Kidney epithelial cell (primary cell): ENCODE results near the gene SLC28A1. TPM values are rescaled to one million over a fixed set of nuclear protein-coding genes. Genes with fewer than 3 reads are reported as not detected.

Experiments
- DNase-seq: peaks from one replicate; pipeline ENCODE4 v3.0.0-alpha.2; 2010; ENCODE audit warnings: low read depth
- H3K27me3 ChIP-seq: 2 replicates; pipeline ENCODE4 v1.6.0; 2011; ENCODE audit warnings: low read length; ENCODE audit not compliant: control insufficient read depth, insufficient read depth
- H3K36me3 ChIP-seq: 2 replicates; pipeline ENCODE4 v1.5.1; 2011; ENCODE audit warnings: low read length; ENCODE audit not compliant: control insufficient read depth, insufficient read depth
- H3K4me3 ChIP-seq: 2 replicates; pipeline ENCODE4 v1.5.1; 2011; ENCODE audit warnings: low read depth, mild to moderate bottlenecking, control low read depth, low read length
- CTCF ChIP-seq: IDR thresholded peaks from 2 replicates; pipeline ENCODE4 v1.5.1; 2011; ENCODE audit warnings: mild to moderate bottlenecking, moderate library complexity, low read length, control low read depth, inconsistent platforms; ENCODE audit not compliant: insufficient read depth, poor library complexity, severe bottlenecking
- total RNA-seq: library from RNA; depleted of rRNA; stranded (reverse); fragments of >200 nt; gene quantifications from 2 replicates; pipeline ENCODE4 v1.2.3, GENCODE V29; 2015

Gene SLC28A1
- 0.17 and 0.82 TPM in 2 replicates for total RNA-seq

GRCh38 chr15:84883916-84884781, at the start of gene SLC28A1:
Gene SLC28A1 (plus strand): TSS chr15:84884662. CDS start chr15:84887761, 3,099 bp downstream.
- no peak for DNase-seq
- no peaks in the 10 kb centered on the region for H3K36me3 ChIP-seq
- no peak within 1 kb of the TSS for H3K4me3 ChIP-seq
- no peak for TF ChIP-seq CTCF
- H3K27me3 ChIP-seq, result peaks cover 3% of the 10 kb centered on the region

DNA sequence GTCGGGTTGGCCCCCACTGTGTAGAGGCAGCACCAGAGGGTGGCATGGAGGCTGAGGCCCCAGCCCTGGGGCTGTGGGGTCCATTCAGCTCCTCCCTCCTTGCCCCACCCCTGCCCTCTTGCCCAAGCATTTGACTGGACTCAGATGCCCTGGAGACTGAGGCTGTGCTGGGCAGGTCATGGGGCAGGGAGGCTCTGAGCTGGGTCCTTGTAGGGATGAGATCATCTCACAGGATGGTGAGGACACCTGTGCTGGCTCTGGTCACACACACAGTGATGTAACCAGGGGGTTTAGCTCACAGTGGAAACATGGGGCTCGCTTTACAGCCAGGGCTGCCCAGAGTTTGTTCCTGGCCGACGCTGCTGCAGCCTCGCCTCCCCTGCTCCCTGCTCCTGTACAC, 49.5 kb upstream of the SLC28A1 start:
- Histone ChIP-seq H3K4me3 (no peak overlapping the region), H3K27me3 (no peaks in the 10 kb centered on the region), H3K36me3 (no peaks in the 10 kb centered on the region)
- no peak for DNase-seq
- TF ChIP-seq CTCF, result no peak

- H3K36me3 ChIP-seq, result no peaks in the 10 kb centered on the region
- no peaks in the 10 kb centered on the region for H3K27me3 ChIP-seq
- no peak for TF ChIP-seq CTCF
- DNase-seq, result no peak
- H3K4me3 ChIP-seq, result no peak overlapping the region
These were observed 48.7 kb upstream of the SLC28A1 start for GRCh38 chr15:84835661-84836337.

DNA sequence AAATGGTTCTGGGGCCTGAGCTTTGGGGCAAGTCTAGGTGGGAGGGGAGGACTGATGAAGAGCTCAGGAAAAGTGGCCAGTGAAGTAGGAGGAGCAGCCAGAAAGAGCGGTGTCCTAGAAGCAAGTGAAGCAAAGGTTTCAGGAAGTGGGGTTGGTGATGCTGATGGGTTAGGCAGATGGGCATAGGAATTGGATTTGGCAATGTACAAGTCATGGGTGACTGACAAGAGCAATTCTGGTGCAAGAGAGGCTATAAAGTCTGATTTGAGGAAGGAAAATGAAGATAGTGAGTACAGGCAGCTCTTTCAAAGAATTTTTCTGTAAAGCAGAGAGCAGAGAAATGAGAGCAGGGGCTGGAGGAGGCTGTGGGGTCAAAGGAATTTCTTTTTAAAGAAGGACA, 47.6 kb upstream of the SLC28A1 start:
- TF ChIP-seq CTCF, result no peak

GRCh38 chr15:84839714-84840113, 44.7 kb upstream of the SLC28A1 start:
- DNase-seq, result no peak
- Histone ChIP-seq H3K36me3 (no peaks in the 10 kb centered on the region), H3K27me3 (no peaks in the 10 kb centered on the region), H3K4me3 (no peak overlapping the region)
- no peak for TF ChIP-seq CTCF

More for the DNA sequence above, 47.6 kb upstream of the SLC28A1 start:
- H3K27me3 ChIP-seq, result no peaks in the 10 kb centered on the region
- no peaks in the 10 kb centered on the region for H3K36me3 ChIP-seq
- DNase-seq, result no peak
- no peak overlapping the region for H3K4me3 ChIP-seq
